ENCODE measurements around the gene FAM8A1.

The FAM8A1 gene

DNA sequence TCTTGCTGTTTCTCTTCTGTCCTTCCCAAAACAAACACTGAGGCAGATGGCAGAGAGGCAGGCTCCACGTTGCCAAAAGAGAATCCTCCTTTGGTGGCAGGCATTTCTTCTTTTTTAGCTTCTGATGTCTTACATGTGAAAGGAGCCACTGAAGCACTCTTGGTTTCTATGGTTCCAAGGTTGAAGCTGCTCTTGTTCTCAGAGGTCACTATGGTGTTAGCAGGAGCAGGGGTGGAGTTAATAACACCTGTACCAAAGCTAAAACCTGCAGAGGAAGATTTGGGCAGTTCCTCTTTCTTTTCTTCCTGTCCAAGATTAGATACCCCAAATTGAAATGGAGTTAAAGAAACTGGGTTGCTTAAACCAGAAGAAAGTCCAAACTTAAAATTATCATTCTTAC is 28.8 kb downstream of the FAM8A1 start:
- no peak overlapping the region for H3K4me3 ChIP-seq (ENCODE audit: low read length)
- TF ChIP-seq ZNF274 (IDR thresholded peaks at IDR 0.05; ENCODE audit: low read depth, low read length), result no peak

DNA sequence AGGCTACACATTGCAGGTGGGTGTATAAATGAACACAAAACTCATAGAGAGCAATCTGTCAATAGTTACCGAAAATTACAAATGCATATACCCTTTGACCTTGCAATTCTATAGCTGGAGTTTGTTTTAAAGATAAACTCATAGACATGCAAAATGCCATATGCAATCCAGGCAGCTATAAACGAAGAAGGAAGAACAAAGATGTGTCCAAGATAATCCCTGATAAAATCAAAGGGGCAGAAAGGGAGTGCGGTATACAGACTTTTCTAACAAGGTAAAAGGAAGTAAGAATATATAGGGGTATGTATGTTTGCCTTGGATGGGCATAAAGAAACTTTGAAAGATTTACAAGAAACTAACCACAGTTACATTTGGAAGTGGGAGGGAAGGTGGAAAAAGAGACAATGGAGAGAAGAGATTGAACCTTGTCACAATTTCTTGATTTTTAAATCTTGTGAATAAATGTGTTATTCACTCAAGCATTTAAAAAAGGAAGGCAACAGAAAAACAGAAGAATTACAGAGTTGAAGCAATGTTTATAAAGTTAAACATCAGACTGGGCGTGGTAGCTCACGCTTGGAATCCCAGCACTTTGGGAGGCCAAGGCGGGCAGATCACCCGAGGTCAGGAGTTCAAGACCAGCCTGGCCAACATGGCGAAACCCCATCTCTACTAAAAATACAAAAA is 29.9 kb downstream of the FAM8A1 start:
- no peak overlapping the region for H3K4me3 ChIP-seq (ENCODE audit: low read length)
- TF ChIP-seq ZNF274 (IDR thresholded peaks at IDR 0.05; ENCODE audit: low read depth, low read length), result no peak

DNA sequence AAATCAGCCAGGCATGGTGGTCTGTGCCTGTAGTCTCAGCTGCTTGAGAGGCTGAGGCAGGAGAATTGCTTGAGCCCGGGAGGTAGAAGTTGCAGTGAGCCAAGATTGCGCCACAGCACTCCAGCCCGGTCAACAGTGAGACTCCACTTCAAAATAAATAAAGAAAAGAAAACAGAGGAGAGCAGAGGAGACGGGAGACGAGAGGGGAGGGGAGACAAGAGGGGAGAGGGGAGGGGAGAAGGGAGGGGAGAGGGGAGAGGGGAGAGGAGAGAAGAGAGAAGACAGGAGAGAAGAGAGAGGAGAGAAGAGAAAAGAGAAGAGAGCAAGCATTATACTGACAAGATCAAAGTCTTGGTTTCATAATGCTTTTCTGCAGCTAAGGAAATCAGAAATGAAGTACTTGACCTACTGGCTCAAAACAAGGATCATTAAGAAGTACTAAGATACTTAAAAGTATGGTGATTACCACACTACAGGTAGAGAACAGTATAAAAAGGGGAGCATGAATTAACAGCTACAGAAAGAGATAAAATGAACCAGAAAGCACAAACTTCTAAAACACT is 30.5 kb downstream of the FAM8A1 start:
- H3K4me3 ChIP-seq (ENCODE audit: low read length), result no peak overlapping the region
- no peak for TF ChIP-seq ZNF274 (IDR thresholded peaks at IDR 0.05; ENCODE audit: low read depth, low read length)

DNA sequence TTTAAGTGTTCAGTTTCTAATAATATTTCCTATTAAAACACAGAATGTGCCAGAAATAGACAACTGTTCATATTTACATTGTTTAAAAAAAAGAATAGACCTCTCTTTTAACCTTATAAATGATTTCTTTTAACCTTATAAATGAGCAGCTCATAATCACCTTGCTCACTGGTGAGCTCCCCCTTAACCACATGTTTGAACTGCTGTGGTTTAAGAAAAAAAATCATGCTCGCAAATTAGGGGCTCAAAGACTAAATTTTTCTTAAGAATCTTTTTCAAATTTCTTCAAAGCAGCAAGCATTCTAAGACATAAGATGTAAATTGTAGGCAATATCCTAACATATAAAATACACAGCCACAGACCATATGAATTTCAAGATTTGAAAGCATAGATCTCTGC is 32.8 kb downstream of the FAM8A1 start:
- TF ChIP-seq ZNF274 (IDR thresholded peaks at IDR 0.05; ENCODE audit: low read depth, low read length), result no peak

DNA sequence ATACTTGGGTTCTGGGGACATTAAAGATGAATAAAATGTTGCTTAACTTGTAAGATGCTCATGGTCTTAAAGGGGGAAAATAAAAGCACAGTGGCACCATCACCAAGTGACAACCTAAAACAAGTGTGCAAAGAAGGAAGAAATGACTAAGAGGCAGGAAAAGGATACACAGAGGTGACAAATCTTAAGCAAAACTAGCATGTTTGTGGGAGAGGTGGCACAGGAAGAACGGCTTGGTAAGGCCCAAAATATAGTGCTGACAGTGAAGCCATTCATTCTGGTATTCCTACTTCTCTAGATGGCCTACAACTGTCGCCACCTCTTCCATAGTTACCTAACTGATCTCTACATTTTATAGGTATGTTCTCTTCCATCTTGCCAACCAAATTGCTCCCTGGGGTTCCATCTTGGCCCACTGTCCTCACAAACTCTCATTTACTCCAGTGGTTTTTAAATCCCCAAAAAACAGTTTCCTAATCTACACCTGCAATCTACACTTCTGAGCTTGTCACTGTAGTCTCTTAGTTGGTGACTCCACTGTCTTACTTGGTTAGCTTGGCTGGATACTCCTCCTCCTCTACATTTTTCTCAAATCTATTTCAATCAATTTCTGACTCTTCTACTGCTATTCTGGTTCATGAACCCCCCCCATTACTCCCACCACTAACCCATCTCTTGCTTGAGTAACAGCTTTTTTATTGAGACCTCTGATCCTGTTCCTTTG is 33.5 kb downstream of the FAM8A1 start:
- TF ChIP-seq ZNF274 (IDR thresholded peaks at IDR 0.05; ENCODE audit: low read depth, low read length), result no peak
- H3K4me3 ChIP-seq (ENCODE audit: low read length), result no peak overlapping the region

More for the DNA sequence above, 32.8 kb downstream of the FAM8A1 start:
- no peak overlapping the region for H3K4me3 ChIP-seq (ENCODE audit: low read length)

DNA sequence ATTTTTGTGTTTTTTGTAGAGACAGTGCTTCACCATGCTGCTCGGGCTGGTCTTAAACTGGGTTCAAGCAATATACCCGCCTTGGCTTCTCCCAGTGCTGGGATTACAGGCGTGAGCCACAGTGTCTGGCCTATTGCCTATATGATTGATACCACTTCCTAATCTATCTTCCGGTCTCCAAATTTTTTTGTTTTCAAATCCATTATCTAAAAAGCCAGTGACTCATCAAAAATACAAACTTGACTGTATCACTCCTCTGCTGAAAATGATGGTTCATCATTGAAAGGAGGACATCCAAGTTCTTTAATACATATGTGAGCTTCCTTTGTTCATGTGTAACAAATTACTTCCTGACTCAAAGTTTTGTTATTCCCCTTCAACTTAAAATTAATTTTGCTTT is 35.5 kb downstream of the FAM8A1 start:
- no peak for TF ChIP-seq ZNF274 (IDR thresholded peaks at IDR 0.05; ENCODE audit: low read depth, low read length)
- no peak overlapping the region for H3K4me3 ChIP-seq (ENCODE audit: low read length)

DNA sequence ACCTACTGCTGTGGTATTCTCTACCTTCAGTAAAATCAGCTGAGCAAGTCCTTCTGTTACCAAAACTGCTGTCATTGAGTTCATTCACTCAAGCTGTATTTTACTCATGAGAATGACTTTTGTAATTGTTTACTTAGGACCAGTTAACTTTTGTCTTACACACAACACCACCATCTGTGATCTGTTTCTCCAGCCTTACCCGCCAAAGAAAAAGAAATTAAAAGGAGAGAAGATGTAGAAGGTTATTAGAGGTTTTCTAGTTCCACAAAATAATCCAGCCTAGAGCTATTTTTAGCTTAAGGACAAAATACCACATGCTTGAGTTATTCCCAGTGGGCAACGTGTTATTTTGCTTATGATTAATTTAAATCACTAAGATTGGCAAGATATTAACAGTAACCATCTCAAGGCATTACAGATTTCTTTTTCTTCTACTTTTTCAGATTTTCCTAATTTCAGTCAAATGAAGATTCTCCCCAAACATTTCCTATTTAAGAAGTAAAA is 38.2 kb downstream of the FAM8A1 start:
- no peak for TF ChIP-seq ZNF274 (IDR thresholded peaks at IDR 0.05; ENCODE audit: low read depth, low read length)
- no peak overlapping the region for H3K4me3 ChIP-seq (ENCODE audit: low read length)

DNA sequence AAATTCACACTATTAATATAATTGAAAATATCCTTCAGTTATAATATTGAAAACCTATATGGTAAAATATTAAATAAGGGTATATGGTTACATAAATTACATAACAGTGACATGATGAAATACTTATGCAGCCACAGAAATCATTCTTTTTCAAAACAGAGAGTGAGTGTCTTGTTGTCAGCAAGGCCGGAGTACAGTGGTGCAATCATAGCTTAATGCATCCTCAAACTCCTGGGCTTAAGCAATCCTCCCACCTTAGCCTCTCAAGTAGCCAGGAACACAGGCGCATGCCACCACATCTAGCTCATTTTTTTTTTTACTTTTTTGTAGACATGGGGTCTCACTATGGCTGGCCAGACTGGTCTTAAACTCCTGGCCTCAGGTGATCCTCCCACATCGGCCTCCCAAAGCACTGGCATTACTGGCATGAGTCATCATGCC is 40.4 kb downstream of the FAM8A1 start:
- no peak overlapping the region for H3K4me3 ChIP-seq (ENCODE audit: low read length)
- TF ChIP-seq ZNF274 (IDR thresholded peaks at IDR 0.05; ENCODE audit: low read depth, low read length), result no peak

DNA sequence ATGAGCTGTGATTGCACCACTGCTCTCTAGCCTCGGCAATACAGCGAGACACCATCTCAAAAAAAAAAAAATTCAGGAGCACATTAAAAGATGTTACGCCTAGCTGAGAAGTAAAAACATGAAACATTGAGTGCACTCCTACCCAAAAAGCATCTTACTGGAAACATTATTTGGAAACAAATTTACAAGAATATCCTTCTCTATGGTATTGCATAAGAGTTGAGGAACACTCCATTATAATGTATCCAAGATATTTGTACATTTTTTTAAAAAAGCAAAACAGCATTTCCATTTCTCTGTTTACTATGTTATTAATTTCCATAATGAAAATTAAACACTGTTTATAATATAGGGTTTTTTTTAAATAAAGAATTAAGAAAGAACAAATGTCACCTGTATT is 48.6 kb downstream of the FAM8A1 start:
- TF ChIP-seq ZNF274 (IDR thresholded peaks at IDR 0.05; ENCODE audit: low read depth, low read length), result no peak

DNA sequence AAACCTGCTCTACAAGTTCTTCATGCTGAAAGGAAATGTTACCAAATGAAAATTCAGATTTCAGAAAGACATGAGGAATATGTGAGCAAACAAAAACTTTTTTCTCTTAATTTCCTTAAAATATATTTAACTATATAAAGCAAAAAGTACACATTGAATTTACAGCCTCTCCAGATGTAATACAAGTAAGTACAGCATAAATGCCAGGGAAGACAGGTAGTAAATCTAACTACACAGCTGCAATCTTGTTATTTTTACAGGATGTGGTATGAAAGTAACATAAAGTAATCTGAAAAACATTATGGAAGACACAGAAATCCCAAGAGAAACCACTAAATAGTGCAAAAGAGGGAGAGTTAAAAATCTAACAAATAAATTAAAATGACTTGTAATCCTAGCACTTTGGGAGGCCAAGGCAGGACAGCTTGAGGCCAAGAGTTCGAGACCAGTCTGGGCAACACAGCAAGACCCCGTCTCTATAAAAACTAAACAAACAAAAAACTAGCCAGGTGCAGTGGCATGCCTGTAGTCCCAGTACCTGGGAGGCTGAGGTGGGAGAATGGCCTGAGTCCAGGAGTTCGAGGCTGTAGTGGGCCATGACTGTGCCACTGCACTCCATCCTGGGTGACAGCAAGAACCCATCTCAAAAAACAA is 50.7 kb downstream of the FAM8A1 start:
- TF ChIP-seq ZNF274 (IDR thresholded peaks at IDR 0.05; ENCODE audit: low read depth, low read length), result no peak

More for the DNA sequence above, 48.6 kb downstream of the FAM8A1 start:
- H3K4me3 ChIP-seq (ENCODE audit: low read length), result no peak overlapping the region

DNA sequence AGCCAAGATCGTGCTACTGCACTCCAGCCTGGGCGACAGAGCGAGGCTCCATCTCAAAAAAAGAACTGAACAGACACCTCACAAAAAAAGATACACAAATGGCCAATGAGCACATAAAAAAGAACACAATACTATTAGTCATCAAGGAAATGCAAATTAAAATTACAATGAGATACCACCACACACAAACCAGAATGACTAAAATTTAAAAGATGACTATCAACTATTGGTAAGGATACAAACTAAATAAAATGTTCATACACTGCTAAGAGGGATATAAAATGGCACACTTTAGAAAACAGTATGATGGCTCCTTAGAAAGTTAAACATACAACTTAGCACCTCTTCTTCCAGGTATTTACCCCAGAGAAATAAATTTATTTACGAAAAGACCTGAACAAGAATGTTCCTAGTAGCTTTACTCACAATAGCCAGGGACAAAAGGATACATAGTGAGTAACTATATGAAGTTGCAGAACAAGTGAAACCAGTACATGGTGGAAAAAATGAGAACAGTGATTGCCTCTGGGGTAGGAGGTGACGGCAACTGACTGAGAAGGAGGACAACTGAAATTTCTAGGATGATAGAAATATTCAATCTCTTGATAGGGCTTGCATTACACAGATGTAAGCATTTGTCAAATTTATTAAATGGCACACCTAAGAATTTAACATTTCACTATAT is 53.2 kb downstream of the FAM8A1 start:
- no peak overlapping the region for H3K4me3 ChIP-seq (ENCODE audit: low read length)
- no peak for TF ChIP-seq ZNF274 (IDR thresholded peaks at IDR 0.05; ENCODE audit: low read depth, low read length)

More for the DNA sequence above, 50.7 kb downstream of the FAM8A1 start:
- no peak overlapping the region for H3K4me3 ChIP-seq (ENCODE audit: low read length)

DNA sequence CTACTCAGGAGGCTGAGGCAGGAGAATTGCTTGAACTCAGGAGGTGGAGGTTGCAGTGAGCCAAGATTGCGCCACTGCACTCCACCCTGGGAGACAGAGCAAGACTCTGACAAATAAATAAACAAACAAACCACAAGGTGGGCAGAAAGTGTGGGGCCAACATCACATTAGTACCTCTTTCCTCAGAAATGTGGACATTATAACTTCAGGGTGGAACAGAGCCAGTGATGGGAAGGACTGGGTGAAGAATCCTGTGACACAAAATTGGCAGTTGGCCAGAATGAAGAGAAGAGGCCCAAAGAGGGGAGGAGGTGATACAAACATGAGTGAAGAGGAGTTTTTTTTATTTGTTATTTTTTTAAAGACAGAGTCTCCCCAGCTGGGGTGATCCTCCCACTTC is 56.0 kb downstream of the FAM8A1 start:
- TF ChIP-seq ZNF274 (IDR thresholded peaks at IDR 0.05; ENCODE audit: low read depth, low read length), result no peak

DNA sequence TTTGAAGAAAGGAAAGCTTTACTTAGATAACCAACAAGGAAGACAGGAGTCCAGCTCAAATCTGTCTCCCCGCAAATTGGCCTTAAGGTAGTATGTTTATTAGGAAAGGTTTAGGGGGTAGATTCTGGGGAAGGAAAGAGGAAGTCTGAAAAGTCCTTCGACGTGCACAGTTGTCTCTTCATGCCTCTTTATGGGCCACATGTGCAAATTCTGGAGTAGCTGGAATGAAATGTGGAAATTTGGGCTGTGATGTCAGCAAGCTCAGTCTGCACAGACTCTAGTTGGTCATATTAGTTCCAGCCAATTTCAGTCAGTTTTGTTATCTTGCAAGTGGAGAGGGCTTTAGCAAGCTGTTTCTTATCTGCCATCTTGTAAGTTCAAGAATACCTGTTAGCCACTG is 56.5 kb downstream of the FAM8A1 start:
- no peak for TF ChIP-seq ZNF274 (IDR thresholded peaks at IDR 0.05; ENCODE audit: low read depth, low read length)
- H3K4me3 ChIP-seq (ENCODE audit: low read length), result no peak overlapping the region

More for the DNA sequence above, 56.0 kb downstream of the FAM8A1 start:
- H3K4me3 ChIP-seq (ENCODE audit: low read length), result no peak overlapping the region
